Neuron (in vitro differentiated cells): Measurements from ENCODE around the gene TGFB3.

ENCODE experiments used
- H2AFZ ChIP-seq: one replicate; pipeline ENCODE4 v1.6.1; 2013; ENCODE audit warnings: low read depth, mild to moderate bottlenecking, inconsistent platforms, low read length, moderate library complexity
- H3K27me3 ChIP-seq: one replicate; pipeline ENCODE4 v1.6.1; 2013; ENCODE audit warnings: low read length; ENCODE audit not compliant: insufficient read depth
- H3K36me3 ChIP-seq: one replicate; pipeline ENCODE4 v1.6.1; 2013; ENCODE audit warnings: low read length; ENCODE audit not compliant: insufficient read depth
- H3K4me1 ChIP-seq: one replicate; pipeline ENCODE4 v1.6.1; 2013; ENCODE audit warnings: low read length; ENCODE audit not compliant: insufficient read depth
- H3K4me3 ChIP-seq: 2 replicates; pipeline ENCODE4 v1.5.1; 2013; ENCODE audit warnings: mild to moderate bottlenecking, low read length, moderate library complexity
- H3K9me3 ChIP-seq: one replicate; pipeline ENCODE4 v1.6.1; 2013; ENCODE audit warnings: low read length

TGFB3 gene

DNA sequence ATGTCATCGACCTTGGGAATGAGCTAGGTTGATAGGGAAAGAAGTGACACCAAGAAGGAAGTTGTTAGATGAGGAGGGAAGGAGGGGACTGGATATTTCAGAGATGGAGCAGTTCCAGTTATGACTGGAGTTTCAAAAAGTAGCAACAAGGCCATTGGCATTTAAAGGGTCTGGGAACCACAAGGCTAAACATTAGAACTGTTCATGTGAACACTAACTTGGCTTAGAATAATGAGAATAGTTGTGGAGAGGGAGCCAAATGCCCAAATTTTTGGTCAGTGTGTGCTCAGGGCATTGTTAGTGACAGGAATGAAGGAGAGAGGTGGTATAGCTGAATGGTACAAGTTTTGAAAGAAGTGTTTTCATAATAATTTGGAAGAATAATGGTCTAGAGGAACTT is 20.6 kb upstream of the TGFB3 start:
- H3K4me3 ChIP-seq, result no peak overlapping the region
- H3K9me3 ChIP-seq, result peaks cover 13% of the 10 kb centered on the region
- peaks cover 72% of the 10 kb centered on the region for H3K36me3 ChIP-seq
- H2AFZ ChIP-seq, result no peak overlapping the region
- H3K4me1 ChIP-seq, result no peaks in the 10 kb centered on the region
- H3K27me3 ChIP-seq, result no peaks in the 10 kb centered on the region

DNA sequence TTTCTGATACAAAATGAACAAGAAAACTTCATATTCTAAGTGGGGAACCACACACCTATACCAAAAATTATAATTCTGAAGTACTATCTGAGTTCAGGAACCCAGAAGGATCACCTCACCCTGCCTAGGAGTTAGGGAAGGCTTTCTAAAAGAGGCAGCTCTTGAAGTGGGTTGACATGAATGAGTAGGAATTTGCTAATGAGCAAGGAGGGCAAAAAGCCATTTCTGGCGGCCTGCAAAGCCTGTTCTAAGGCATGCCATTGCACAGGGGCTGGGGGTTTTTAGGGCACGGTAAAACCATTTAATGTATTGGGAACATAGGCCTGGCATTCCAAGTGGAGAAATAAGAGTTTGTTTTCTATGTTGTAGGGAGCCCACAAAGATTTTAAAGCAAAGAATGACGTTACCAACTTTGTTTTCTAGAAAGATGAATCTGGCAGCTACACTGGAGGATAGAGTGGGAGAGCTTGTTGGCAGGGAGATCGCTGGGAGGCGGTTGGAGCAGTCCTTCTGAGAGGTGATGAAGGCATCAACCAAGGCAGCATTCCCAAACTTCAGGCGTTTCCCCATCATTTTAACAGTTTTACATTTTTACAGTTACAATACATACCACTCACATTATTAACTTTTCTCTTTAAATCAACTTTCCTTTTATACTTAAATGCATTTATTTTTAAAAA is 17.9 kb upstream of the TGFB3 start:
- Histone ChIP-seq H3K4me1 (no peaks in the 10 kb centered on the region), H3K27me3 (no peaks in the 10 kb centered on the region), H2AFZ (no peak overlapping the region), H3K36me3 (peaks cover 77% of the 10 kb centered on the region), H3K9me3 (peaks cover 9% of the 10 kb centered on the region), H3K4me3 (no peak overlapping the region)

DNA sequence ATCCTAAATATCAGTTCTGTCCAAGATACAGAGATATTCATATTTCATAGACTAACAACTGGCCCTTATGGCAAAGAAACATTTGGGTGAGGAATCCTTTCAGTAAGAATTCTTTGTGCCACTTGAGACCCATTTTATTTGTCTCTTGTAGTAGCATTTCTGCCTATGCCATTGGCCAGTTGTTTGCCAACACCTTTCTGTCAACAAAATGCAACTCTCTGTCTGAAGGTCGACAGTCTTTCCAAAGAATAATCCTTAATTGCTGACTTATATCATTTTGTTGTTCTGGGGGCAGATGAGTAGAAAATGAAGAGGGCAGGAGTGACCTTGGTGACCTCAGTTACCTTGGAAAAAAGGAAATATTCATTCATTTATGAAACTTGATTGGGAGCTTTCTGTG is 14.7 kb upstream of the TGFB3 start:
- peaks cover 2% of the 10 kb centered on the region for H3K9me3 ChIP-seq
- no peaks in the 10 kb centered on the region for H3K27me3 ChIP-seq
- no peak overlapping the region for H3K4me3 ChIP-seq
- no peaks in the 10 kb centered on the region for H3K4me1 ChIP-seq
- peaks cover 79% of the 10 kb centered on the region for H3K36me3 ChIP-seq
- no peak overlapping the region for H2AFZ ChIP-seq

DNA sequence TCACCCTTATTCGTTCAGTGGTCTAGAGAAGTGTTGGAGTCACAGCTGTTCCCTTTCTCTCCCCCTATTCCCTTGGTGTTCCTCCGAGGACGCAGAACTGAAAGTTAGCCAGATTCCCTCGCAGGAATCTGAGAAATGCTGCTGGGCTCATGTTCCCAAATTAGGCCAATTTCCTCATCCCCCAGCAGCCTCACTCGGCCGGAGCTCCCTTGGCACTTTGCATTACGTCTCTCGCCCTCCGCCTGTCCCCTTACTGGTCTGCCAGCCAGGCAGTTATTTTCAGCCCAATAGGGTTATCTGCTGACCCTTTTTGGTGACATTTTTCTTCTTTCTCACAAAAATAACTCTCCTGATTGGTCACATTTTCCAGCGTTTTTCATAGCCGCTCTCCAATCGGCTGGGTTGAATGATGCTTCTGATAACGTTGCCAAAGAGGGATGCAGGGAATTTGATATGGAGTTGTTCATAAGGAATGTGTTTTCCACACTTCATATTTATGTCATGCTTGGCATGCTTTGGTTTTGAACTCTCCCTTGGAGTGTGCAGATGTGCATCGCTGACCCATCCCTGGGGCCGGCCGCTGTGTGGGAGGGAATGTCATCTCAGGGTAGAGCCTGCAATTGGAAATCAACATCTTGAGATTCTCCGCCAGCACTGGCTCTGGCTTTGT is 13.7 kb upstream of the TGFB3 start:
- H3K27me3 ChIP-seq, result no peaks in the 10 kb centered on the region
- H3K4me1 ChIP-seq, result no peaks in the 10 kb centered on the region
- H2AFZ ChIP-seq, result no peak overlapping the region
- peaks cover 76% of the 10 kb centered on the region for H3K36me3 ChIP-seq
- H3K9me3 ChIP-seq, result no peaks in the 10 kb centered on the region
- H3K4me3 ChIP-seq, result no peak overlapping the region

DNA sequence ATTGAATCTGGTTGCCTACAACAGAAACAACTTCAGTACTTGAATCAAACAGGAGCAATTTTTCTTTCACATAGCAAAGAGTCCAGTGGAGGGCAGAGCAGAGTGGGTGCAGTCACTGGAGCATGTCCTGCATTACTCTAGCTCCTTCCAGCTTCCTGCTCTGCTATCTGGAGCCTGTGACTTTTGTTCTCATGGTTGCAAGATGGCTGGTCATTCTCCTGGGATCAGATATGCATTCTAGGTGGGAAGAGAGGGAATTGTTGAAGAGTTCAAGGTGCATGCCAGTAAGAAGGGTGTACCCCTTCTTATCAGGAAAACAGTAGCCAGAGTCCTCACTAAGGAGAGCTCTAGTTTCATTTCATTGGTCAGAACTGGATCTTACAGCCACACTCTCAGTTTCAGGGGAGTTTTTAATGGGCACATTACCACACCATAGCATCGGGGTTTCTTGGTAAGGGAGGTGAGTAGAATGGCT is 11.8 kb upstream of the TGFB3 start:
- Histone ChIP-seq H2AFZ (no peak overlapping the region), H3K27me3 (no peaks in the 10 kb centered on the region), H3K9me3 (no peaks in the 10 kb centered on the region), H3K4me1 (no peaks in the 10 kb centered on the region), H3K4me3 (no peak overlapping the region), H3K36me3 (peaks cover 80% of the 10 kb centered on the region)

DNA sequence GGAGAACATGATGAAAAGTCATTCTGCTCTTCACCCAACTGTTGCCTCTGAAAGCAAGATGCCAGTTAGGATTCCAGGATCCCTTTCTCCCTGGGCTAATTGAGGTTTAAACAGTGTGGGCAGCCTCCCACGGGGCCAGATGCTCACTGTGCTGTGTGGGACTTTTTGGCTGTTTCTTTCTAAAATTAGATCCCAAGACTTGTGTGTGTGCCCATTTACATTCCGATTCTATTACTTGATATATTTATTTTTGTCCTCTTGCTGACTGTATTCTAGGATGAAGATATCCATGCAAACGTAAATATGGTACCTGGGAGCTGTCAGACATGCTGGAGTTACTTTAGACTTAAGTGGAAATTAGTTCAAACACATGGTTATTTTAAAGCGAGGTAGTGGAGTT is 10.0 kb upstream of the TGFB3 start:
- Histone ChIP-seq H3K9me3 (no peaks in the 10 kb centered on the region), H3K4me1 (peaks cover 1% of the 10 kb centered on the region), H3K36me3 (peaks cover 64% of the 10 kb centered on the region), H3K27me3 (no peaks in the 10 kb centered on the region), H3K4me3 (no peak overlapping the region), H2AFZ (no peak overlapping the region)

DNA sequence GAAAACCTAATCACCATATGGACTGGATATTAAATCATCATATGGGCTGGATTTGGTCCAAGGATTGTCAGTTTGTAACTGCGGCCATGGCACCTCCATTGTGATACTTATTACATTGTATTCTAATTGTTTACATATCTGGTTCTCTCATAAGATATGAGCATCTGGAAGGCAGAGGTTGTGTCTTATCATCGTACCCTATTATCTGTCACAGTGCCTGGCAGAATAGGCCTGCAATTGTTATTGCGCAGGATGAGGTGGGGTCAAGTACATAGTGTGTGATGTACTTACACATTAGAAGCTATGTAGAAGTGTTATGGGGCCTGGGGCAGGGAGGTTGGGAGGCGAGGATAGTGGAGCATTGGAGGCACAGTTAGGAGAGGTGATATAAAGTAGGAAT is 8.5 kb upstream of the TGFB3 start:
- Histone ChIP-seq H3K4me1 (peaks cover 11% of the 10 kb centered on the region), H3K36me3 (peaks cover 49% of the 10 kb centered on the region)

DNA sequence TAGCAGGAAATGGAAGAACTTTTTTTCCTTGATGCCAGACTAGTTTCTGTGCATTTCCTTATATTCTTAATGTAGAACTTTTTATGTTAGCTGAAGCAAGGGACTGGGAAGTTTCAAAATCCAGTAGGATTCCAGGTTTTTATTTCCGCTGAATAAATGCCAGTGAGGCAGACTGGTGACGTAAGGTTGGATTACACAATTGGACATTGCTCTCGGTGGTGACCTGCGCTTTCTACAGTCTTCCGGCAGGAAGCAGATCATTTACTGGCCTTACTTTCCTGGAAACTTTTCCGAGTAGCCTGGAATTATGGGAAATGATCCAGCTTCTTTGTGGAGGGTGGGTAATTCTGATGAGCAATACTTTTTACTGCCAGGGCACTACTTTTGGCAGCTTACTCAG is 7.3 kb upstream of the TGFB3 start:
- peaks cover 13% of the 10 kb centered on the region for H3K4me1 ChIP-seq
- H3K27me3 ChIP-seq, result no peaks in the 10 kb centered on the region
- H3K9me3 ChIP-seq, result no peaks in the 10 kb centered on the region
- no peak overlapping the region for H2AFZ ChIP-seq
- H3K4me3 ChIP-seq, result no peak overlapping the region
- peaks cover 41% of the 10 kb centered on the region for H3K36me3 ChIP-seq

More for the DNA sequence above, 8.5 kb upstream of the TGFB3 start:
- Histone ChIP-seq H3K9me3 (no peaks in the 10 kb centered on the region), H3K4me3 (no peak overlapping the region), H2AFZ (no peak overlapping the region), H3K27me3 (no peaks in the 10 kb centered on the region)

DNA sequence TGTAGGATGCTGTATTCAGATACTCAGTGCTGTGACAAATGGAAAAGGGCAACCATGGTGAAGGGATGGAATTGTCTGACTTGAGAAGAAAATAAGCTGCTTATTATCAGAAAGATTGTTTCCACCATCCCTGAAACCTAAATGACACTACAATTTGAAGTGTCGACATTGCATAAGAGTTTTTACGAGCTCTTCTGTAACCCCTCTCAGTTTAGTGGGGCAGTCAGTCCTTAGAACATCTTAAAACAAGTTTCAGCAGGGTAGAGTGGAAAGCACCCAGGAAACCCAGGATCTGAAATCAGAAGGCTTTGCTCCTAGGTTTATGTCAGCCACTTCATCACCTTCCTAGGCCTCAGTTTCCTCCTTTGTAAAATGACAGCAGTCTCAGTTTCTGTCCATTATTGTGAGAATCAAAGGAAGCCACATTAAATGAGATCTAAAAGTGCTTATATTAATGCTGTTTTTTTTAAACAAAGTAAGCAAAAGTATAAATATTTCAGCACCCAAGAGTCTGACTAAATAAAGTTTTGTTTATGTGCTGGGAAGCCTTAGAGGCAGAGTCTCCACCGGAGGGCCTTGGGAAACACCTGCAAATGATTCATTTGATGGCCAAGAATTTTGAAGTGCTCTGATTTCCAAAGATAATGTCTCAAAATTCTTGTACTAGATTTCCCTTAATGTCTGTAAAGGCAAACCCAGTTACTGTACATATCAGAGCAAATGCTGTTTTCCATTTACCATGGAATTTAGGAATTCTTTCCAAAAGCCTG is 5.6 kb upstream of the TGFB3 start:
- H2AFZ ChIP-seq, result no peak overlapping the region
- no peaks in the 10 kb centered on the region for H3K9me3 ChIP-seq
- H3K4me1 ChIP-seq, result peaks cover 13% of the 10 kb centered on the region
- peaks cover 33% of the 10 kb centered on the region for H3K36me3 ChIP-seq
- H3K4me3 ChIP-seq, result peak overlapping the region; percentile 8
- peaks cover 2% of the 10 kb centered on the region for H3K27me3 ChIP-seq

DNA sequence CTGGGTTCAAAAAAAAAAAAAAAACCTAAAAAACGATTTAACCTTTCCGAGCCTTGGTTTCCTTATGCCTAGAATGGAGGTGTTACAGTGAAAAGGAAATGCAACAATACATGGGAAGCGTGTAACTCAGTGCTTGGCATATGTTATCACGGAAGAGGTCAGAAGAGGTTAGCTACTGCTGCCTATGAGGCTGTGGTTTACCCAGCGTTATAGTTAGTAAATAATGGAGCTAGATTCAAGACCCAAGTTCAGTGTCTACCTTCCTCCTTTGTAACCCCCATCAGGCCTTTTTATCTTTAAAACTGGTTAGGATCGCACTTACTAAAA is 4.6 kb upstream of the TGFB3 start:
- Histone ChIP-seq H3K36me3 (peaks cover 23% of the 10 kb centered on the region), H3K4me3 (peak overlapping the region; percentile 99), H3K27me3 (peaks cover 2% of the 10 kb centered on the region), H3K4me1 (peaks cover 15% of the 10 kb centered on the region), H2AFZ (peak overlapping the region; percentile 94), H3K9me3 (no peaks in the 10 kb centered on the region)

DNA sequence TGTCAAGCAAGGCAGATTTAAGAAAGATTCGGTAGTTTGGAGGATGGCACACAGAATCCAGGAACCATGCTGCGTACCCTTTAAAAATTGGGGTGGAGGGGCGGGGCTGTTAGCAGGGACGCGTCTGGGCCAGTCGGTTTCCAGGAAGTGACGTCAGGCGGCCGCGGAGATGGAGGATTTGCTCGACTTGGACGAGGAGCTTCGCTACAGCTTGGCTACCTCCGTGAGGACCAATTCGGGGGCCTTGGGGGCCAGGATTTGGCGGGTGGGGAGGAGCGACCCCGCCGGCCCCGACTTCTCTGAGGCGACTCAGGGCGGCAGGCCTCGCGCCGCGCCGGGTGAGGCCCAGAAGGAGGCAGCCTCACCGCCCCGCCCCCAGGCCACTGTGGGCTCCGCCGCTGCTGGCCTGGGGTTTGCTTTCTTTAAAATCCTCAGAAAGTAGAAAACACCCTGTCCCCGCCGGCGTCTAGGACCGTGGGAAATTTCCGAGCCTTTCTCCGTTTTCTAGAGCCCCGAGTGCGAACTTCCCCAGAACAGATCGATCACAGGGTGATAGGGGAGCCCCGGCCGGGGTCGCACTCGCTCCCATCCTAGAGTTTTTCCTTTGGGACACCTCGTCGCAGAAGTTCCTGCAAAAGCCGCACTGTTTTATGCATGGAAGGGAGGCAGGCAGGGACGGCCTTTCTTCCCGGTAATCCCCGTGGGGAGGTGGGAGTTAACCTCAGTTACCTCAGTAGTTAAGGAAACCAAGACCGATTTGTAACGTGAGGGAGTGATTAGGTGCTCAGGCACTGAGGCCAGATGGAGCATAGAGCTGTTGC is 4.0 kb upstream of the TGFB3 start, which contains the start of gene IFT43:
IFT43 (plus strand) TSS at position 146 of the 821 bp plus-strand sequence; CDS start at position 170, 24 bp downstream.
- peaks cover 20% of the 10 kb centered on the region for H3K36me3 ChIP-seq
- peak within 1 kb of the TSS; percentile 94 for H2AFZ ChIP-seq
- H3K4me1 ChIP-seq, result peaks cover 21% of the 10 kb centered on the region
- peak within 1 kb of the TSS; percentile 99 for H3K4me3 ChIP-seq
- peaks cover 2% of the 10 kb centered on the region for H3K27me3 ChIP-seq
- H3K9me3 ChIP-seq, result no peaks in the 10 kb centered on the region

DNA sequence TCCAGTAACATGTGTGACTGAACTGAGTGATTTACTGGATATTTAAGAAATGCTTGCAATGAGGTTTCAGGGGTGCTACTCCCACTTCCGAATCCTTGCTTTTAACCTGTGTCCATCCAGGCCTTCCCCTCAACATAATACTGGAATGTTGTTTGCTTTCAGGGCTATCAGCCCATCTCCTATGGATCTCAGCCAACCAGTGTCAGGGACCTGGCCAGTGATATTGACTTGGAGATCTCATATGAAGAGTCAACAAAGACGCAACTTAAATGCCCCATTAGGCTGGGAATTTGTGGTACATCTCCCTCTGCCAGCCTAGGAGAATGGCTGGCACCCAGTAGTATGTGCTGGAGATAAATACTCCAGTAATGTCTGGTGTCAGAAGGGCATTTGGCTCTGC is 2.9 kb upstream of the TGFB3 start:
- H2AFZ ChIP-seq, result no peak overlapping the region

More for the DNA sequence above, 2.9 kb upstream of the TGFB3 start:
- no peak overlapping the region for H3K4me3 ChIP-seq
- H3K9me3 ChIP-seq, result no peaks in the 10 kb centered on the region
- peaks cover 2% of the 10 kb centered on the region for H3K27me3 ChIP-seq
- peaks cover 24% of the 10 kb centered on the region for H3K4me1 ChIP-seq
- peaks cover 9% of the 10 kb centered on the region for H3K36me3 ChIP-seq
